Measurements from ENCODE around the gene MYO16. TPM values are rescaled to one million over a fixed set of nuclear protein-coding genes. Genes with fewer than 3 reads are reported as not detected.

Gene MYO16
- total RNA-seq, 1 donor from 2014 or later = 1.2 TPM

DNA sequence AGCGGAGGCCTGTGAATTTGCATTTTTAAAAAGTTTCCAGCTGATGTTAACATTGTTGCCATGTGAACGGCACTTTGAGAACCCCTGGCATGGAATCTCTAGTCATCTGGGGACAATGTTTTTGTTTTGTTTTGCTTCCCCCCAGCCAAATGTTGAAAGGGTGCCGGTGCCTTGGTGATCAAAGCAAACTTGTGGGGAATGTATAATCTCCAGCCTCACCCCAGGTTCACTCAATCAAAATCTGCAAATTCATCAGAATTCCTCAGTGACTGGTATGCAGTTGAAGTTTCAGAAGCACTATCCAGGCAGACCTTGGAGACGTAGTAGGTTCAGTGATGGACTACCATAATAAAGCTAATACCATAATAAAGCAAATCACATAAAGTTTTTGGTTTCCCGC lies 428.7 kb downstream of the MYO16 start:
- no peak overlapping the region for H3K4me3 ChIP-seq (ENCODE audit: low read depth, low read length)
- DNase-seq (ENCODE audit: low read depth) = no peak
- TF ChIP-seq, protein P1, sequence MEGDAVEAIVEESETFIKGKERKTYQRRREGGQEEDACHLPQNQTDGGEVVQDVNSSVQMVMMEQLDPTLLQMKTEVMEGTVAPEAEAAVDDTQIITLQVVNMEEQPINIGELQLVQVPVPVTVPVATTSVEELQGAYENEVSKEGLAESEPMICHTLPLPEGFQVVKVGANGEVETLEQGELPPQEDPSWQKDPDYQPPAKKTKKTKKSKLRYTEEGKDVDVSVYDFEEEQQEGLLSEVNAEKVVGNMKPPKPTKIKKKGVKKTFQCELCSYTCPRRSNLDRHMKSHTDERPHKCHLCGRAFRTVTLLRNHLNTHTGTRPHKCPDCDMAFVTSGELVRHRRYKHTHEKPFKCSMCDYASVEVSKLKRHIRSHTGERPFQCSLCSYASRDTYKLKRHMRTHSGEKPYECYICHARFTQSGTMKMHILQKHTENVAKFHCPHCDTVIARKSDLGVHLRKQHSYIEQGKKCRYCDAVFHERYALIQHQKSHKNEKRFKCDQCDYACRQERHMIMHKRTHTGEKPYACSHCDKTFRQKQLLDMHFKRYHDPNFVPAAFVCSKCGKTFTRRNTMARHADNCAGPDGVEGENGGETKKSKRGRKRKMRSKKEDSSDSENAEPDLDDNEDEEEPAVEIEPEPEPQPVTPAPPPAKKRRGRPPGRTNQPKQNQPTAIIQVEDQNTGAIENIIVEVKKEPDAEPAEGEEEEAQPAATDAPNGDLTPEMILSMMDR (conservative IDR thresholded peaks at IDR 0.05; ENCODE audit: low read depth, low read length) = no peak

DNA sequence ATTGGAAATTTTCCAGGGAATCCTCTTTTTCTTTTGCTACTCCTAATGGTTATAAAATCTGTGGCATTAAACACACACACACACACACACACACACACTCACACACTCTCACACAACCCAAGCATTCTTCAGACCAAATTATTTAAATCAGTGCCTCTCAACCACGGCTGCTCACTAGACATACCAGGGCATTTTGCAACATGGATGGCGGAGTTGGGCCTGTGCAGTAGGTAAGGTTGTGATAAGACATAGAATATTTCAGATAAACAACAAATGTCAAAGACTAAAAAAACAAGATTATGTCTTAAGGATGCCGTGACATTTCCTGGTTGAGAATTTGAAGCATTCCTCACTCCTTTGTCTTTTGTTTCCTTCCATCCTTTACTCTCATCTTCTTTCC lies 443.1 kb downstream of the MYO16 start:
- TF ChIP-seq, protein P1 (conservative IDR thresholded peaks at IDR 0.05; ENCODE audit: low read depth, low read length) = no peak
- H3K4me3 ChIP-seq (ENCODE audit: low read depth, low read length) = no peak overlapping the region
- no peak for DNase-seq (ENCODE audit: low read depth)

DNA sequence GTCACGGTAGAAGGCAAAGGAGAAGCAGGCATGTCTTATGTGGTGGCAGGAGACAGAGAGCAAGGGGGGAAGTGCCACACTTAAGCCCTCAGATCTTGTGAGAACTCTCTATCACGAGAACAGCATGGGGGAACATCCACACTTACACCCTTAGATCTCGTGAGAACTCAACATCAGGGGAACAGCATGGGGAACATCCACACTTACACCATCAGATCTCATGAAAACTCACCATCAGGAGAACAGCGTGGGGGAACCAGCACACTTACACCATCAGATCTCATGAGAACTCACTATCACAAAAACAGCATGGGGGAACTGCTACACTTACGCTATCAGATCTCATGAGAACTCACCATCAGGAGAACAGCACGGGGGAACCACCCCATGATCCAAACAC lies 445.0 kb downstream of the MYO16 start:
- no peak for DNase-seq (ENCODE audit: low read depth)
- TF ChIP-seq, protein P1 (conservative IDR thresholded peaks at IDR 0.05; ENCODE audit: low read depth, low read length) = no peak

DNA sequence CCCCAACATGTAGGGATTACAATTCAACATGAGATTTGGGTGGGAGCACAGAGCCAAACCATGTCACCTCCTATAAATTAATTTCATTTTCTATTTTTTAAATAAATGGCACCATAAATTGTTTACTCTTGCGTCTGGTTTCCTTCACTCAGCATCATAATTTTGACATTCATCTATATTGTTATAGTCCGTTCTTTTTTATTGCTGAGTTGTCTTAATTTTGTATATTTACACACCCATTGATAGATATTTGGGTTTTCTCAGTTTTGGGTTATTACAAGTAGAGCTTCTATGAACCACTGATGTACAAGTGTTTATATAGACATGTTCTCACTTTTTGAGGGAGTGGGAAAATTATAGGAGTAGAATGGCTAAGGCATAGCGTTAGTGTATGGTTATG lies 445.4 kb downstream of the MYO16 start:
- no peak overlapping the region for H3K4me3 ChIP-seq (ENCODE audit: low read depth, low read length)
- no peak for DNase-seq (ENCODE audit: low read depth)
- TF ChIP-seq, protein P1 (conservative IDR thresholded peaks at IDR 0.05; ENCODE audit: low read depth, low read length) = no peak

More for the DNA sequence above, 445.0 kb downstream of the MYO16 start:
- H3K4me3 ChIP-seq (ENCODE audit: low read depth, low read length) = no peak overlapping the region

DNA sequence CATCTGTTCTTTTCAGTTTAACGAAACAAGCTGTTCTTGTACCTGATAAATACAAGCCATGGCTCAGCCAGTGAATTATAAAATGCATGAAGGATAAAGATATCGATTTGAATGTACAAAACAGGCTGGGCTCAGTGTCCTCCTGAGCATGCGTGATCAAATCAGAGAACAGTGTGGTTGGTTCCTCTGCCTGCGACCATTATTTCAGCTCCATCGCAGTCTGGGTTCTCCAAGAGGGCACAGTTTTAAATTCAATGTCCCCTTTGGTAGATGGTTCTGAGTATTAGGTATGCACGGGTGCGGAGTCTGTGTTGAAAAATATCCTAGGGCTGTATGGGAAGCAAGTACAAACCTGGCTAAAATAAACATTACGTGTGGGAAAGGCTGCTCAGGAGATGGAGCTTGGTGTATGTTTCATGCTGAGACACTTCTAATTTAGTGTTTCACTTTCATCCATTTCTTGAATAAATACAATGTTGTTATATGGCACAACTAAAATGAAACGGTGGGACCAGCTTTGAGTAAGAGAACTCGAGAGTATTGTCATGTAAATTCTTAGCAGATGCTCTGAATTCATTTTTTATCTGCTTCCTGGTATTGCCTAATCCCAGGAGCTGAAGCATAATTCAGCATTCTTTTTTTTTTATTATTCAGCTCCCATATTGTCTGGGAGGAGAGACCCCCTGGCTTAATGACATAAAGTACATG lies 458.7 kb downstream of the MYO16 start:
- TF ChIP-seq, protein P1 (conservative IDR thresholded peaks at IDR 0.05; ENCODE audit: low read depth, low read length) = no peak

DNA sequence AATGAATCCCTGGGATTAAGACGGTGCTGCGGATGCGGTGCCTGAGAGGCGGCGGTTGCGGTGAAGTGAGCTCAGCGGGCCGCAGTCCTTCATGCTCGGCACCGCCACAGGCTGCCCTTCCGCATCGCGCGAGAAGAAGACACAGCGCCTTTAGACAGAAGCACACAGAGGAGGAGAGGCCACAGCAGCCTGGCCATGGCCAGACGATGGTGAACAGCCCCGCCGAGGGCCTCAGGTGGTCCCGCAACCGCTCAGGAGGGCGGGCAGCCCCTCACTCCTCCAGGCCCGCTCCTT lies 459.2 kb downstream of the MYO16 start:
- TF ChIP-seq, protein P1 (conservative IDR thresholded peaks at IDR 0.05; ENCODE audit: low read depth, low read length) = no peak
- no peak overlapping the region for H3K4me3 ChIP-seq (ENCODE audit: low read depth, low read length)
- DNase-seq (ENCODE audit: low read depth) = no peak

More for the DNA sequence above, 458.7 kb downstream of the MYO16 start:
- no peak overlapping the region for H3K4me3 ChIP-seq (ENCODE audit: low read depth, low read length)
- DNase-seq (ENCODE audit: low read depth) = no peak

DNA sequence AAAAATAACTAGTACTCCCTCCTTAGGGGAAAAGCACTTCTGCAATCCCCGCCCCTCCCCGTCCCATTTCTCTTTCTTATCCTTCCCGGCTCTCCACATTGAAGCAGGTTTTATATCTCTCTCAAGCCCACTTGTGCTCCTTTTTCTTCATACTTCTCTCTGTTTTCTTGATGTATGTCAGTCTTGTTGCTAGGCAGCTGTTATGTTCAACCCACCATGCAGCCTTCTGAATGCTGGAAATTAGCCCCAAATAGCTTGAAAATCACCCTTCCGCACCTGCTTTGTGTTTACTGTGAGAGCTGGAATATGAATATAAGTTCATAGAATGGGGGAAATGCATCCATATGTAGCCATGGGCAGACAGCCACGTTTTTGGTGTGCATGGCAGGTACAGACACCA lies 461.4 kb downstream of the MYO16 start:
- no peak overlapping the region for H3K4me3 ChIP-seq (ENCODE audit: low read depth, low read length)
- DNase-seq (ENCODE audit: low read depth) = no peak
- TF ChIP-seq, protein P1 (conservative IDR thresholded peaks at IDR 0.05; ENCODE audit: low read depth, low read length) = no peak
